ENCODE results near the gene PACS2. TPM values are rescaled to one million over a fixed set of nuclear protein-coding genes. Genes with fewer than 3 reads are reported as not detected.
A peak's percentile ranks its signal among the peaks of the same experiment; 100 is the strongest.

Gene PACS2
- total RNA-seq, 1 donor from 2014 or later, result 22.5 TPM

DNA sequence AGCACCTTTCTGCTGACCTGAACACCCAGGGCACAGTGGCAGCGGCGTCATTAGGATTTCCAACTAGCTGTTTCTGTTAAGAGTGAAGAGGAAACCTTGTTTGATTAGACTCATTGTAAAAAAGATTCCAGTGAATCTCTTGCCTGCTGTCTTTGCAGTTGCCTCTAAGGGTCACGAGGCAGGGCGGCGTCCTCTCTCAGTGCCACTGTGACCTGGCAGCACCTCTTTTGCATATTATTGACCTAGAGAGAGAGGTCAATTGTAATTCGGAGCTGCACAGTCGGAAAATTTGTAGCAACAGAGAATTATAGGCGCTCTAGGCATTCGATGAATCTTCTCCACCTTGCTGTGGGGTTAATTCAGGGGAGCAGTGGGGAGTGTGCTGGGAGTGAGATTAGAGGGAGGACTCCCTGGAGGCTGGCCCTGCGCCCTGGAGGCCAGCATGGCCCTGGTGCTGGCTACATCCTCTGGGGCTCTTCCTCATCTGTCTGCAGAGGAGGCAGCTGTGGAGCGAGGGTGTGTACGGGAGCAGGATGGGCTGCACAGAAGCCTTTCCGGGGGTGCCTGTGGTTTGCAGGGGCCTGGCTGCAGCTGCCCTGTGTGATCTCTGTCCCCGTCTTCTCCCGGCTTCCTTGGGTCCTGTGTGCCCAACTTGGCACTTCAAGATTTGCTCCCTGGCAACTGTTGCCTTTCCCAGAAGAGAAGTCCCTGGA is 14.3 kb downstream of the PACS2 start:
- Mint-ChIP-seq H3K36me3 (peaks cover 5% of the 10 kb centered on the region), H3K27ac (peak overlapping the region; percentile 85), H3K4me1 (peaks cover 48% of the 10 kb centered on the region), H3K9me3 (peaks cover 8% of the 10 kb centered on the region), H3K27me3 (ENCODE audit: insufficient read depth, low read depth) (peaks cover 4% of the 10 kb centered on the region), H3K4me3 (peak overlapping the region; percentile 64)
- Histone ChIP-seq H3K79me2 (ENCODE audit: low read depth) (peaks cover 17% of the 10 kb centered on the region), H3K27me3 (no peaks in the 10 kb centered on the region), H4K20me1 (ENCODE audit: low read depth) (peaks cover 73% of the 10 kb centered on the region), H3K4me2 (no peak overlapping the region), H3K4me3 (no peak overlapping the region), H3K9me3 (ENCODE audit: low read depth) (no peaks in the 10 kb centered on the region), H3K36me3 (no peaks in the 10 kb centered on the region), H3K9ac (no peak overlapping the region), H3K4me1 (peaks cover 32% of the 10 kb centered on the region), H3F3A (ENCODE audit: low read depth) (peaks cover 17% of the 10 kb centered on the region), H3K27ac (no peak overlapping the region), H2AFZ (replicated peaks) (no peak overlapping the region)
- TF ChIP-seq, protein P1, sequence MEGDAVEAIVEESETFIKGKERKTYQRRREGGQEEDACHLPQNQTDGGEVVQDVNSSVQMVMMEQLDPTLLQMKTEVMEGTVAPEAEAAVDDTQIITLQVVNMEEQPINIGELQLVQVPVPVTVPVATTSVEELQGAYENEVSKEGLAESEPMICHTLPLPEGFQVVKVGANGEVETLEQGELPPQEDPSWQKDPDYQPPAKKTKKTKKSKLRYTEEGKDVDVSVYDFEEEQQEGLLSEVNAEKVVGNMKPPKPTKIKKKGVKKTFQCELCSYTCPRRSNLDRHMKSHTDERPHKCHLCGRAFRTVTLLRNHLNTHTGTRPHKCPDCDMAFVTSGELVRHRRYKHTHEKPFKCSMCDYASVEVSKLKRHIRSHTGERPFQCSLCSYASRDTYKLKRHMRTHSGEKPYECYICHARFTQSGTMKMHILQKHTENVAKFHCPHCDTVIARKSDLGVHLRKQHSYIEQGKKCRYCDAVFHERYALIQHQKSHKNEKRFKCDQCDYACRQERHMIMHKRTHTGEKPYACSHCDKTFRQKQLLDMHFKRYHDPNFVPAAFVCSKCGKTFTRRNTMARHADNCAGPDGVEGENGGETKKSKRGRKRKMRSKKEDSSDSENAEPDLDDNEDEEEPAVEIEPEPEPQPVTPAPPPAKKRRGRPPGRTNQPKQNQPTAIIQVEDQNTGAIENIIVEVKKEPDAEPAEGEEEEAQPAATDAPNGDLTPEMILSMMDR (IDR thresholded peaks at IDR 0.05), result no peak
- TF ChIP-seq EZH2 (IDR thresholded peaks at IDR 0.05) (no peak), EZH2phosphoT487 (IDR thresholded peaks at IDR 0.05) (no peak)
- no peak for DNase-seq (ENCODE audit: low spot score)

DNA sequence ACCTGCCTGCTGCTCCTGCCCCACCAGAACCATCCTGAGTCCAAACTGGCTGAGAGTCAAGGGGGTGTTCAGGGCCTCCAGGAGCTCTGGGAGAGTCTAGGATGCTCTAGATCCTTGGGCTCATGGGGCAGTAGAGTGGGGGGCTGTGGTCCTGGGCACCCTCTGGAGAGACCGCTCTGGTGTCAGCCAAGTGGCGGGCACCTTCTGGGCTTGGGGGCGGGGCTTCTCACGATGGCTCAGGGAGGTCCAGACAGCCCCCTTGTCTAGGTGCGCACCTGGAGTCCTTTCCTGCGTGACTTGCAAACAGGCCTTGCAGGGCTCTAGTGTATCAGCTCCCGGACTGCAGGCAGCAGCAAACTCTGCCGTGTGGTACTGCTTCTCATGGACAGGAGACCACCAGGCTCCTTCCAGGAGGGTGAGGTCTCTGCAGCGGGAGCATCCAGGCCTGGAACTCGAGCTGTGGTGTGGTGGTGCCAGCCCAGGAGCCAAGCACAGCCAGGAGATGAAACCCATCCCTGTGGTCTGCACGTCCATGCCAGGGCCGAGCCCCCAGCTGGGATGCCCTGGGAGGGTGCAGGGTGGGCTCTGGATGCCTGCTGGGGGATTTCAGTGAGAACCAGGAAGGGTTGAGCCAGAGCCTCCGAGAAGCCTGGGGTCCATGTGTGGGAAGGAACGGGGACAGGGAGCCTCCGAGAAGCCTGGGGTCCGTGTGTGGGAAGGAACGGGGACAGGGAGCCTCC is 15.0 kb downstream of the PACS2 start:
- H3K27ac ChIP-seq, result no peak overlapping the region
- Mint-ChIP-seq H3K36me3 (peaks cover 5% of the 10 kb centered on the region), H3K27ac (peak overlapping the region; percentile 74), H3K9me3 (peaks cover 8% of the 10 kb centered on the region), H3K27me3 (ENCODE audit: insufficient read depth, low read depth) (peaks cover 4% of the 10 kb centered on the region), H3K4me3 (no peak overlapping the region), H3K4me1 (peaks cover 42% of the 10 kb centered on the region)
- no peaks in the 10 kb centered on the region for H3K9me3 ChIP-seq (ENCODE audit: low read depth)
- no peak for DNase-seq (ENCODE audit: low spot score)
- peaks cover 26% of the 10 kb centered on the region for H3K4me1 ChIP-seq
- H3K27me3 ChIP-seq, result no peaks in the 10 kb centered on the region
- H3K79me2 ChIP-seq (ENCODE audit: low read depth), result peaks cover 9% of the 10 kb centered on the region
- H3F3A ChIP-seq (ENCODE audit: low read depth), result peaks cover 17% of the 10 kb centered on the region
- no peak for TF ChIP-seq EZH2 (IDR thresholded peaks at IDR 0.05)
- TF ChIP-seq EZH2phosphoT487 (IDR thresholded peaks at IDR 0.05), result no peak
- no peak overlapping the region for H3K4me2 ChIP-seq
- H2AFZ ChIP-seq (replicated peaks), result no peak overlapping the region
- H3K9ac ChIP-seq, result no peak overlapping the region
- no peak overlapping the region for H3K4me3 ChIP-seq
- peaks cover 66% of the 10 kb centered on the region for H4K20me1 ChIP-seq (ENCODE audit: low read depth)
- H3K36me3 ChIP-seq, result no peaks in the 10 kb centered on the region

DNA sequence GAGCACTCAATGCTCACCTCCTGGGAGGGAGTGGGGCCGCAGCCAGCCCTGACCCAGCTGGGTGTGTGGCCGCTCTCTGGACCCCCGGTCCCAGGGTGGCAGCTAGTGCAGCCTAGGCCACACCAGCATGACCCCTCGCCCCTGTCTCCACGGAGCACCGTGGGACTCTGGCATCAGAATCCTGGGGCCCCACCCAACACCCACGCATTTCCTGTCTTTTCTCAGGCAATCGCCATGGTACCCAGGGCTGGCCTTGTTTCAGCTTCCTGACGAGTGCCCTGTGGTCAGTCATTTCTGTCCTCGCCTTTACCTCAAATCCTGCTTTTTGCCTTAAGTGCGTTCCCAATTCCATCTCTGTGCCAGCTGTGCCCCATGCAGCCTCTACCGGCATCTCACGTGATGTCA is 15.9 kb downstream of the PACS2 start:
- peaks cover 3% of the 10 kb centered on the region for H3K27me3 Mint-ChIP-seq (ENCODE audit: insufficient read depth, low read depth)
- no peak overlapping the region for H3K9ac ChIP-seq
- H3K4me1 Mint-ChIP-seq, result peaks cover 41% of the 10 kb centered on the region
- TF ChIP-seq, protein P1 (IDR thresholded peaks at IDR 0.05), result no peak
- TF ChIP-seq EZH2 (IDR thresholded peaks at IDR 0.05) (no peak), EZH2phosphoT487 (IDR thresholded peaks at IDR 0.05) (no peak)
- H3K27ac ChIP-seq, result no peak overlapping the region
- peak overlapping the region; percentile 60 for H3K27ac Mint-ChIP-seq
- H3K4me2 ChIP-seq, result no peak overlapping the region
- H3K36me3 Mint-ChIP-seq, result peaks cover 5% of the 10 kb centered on the region
- H3K27me3 ChIP-seq, result no peaks in the 10 kb centered on the region
- H4K20me1 ChIP-seq (ENCODE audit: low read depth), result peaks cover 57% of the 10 kb centered on the region
- H3K9me3 ChIP-seq (ENCODE audit: low read depth), result no peaks in the 10 kb centered on the region
- H3K79me2 ChIP-seq (ENCODE audit: low read depth), result peaks cover 6% of the 10 kb centered on the region
- H3K9me3 Mint-ChIP-seq, result peaks cover 8% of the 10 kb centered on the region
- no peaks in the 10 kb centered on the region for H3K36me3 ChIP-seq
- peaks cover 24% of the 10 kb centered on the region for H3K4me1 ChIP-seq
- no peak overlapping the region for H3K4me3 Mint-ChIP-seq
- H3F3A ChIP-seq (ENCODE audit: low read depth), result peaks cover 17% of the 10 kb centered on the region
- H3K4me3 ChIP-seq, result no peak overlapping the region
- no peak for DNase-seq (ENCODE audit: low spot score)
- no peak overlapping the region for H2AFZ ChIP-seq (replicated peaks)
